Hindlimb muscle (tissue), 1 donor: ENCODE results near the gene DGKB. TPM values are rescaled to one million over a fixed set of nuclear protein-coding genes. Genes with fewer than 3 reads are reported as not detected.

Experiments used
- DNase-seq: peaks from one replicate; pipeline ENCODE4 v3.0.0-alpha.2; 2013
- polyA plus RNA-seq: library from polyadenylated mRNA; unstranded; fragments of 120-200 nt; gene quantifications from one replicate; pipeline ENCODE4 v1.2.1, GENCODE V29; 2013; ENCODE audit not compliant: insufficient read length

The DGKB gene
- polyA plus RNA-seq, 1 donor, result 0.35 TPM

DNA sequence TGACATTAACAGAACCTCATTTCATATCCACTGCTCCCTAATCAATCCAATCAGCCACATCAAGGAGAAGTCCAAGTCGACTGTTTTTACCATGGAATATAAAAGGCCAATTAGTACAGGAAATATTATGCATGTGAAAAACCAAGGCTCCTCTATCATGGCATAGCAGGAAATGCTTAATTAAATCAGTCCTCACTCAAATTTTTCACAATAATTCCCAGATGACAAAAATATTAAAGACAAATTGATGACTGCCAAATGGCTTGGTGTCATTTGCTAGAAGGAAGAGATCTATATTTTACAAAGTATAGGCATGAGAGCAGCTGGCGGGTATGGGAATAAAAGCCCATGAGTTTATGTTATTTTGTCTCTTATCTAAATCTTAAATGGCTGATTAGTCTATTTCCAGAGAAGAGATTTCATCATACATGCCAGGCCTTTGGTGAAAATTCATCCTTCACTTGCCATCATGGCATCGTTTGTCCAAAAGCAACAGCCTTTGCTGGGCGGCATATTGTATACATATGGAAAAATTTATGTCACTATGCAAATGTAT, 219.6 kb downstream of the DGKB start:
- DNase-seq, result no peak

DNA sequence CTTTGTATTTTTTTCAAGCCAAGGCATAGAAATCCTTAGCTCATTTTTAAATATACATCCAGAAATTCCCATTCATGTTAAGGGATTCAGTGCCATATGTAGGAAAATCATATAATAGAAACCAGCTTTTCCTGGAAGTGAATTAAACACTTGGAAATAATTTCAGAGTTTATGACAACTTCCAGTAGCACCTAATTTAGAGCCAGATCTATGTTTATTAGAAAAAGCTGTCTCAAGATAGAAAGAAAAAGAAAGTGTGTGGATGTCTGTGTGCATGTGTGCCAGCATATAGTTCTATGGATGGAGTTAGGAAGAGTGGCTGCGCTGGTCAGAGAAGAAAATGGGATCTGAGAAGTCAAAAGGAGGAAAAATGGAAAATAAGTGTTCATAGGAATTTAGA, 225.7 kb downstream of the DGKB start:
- no peak for DNase-seq

DNA sequence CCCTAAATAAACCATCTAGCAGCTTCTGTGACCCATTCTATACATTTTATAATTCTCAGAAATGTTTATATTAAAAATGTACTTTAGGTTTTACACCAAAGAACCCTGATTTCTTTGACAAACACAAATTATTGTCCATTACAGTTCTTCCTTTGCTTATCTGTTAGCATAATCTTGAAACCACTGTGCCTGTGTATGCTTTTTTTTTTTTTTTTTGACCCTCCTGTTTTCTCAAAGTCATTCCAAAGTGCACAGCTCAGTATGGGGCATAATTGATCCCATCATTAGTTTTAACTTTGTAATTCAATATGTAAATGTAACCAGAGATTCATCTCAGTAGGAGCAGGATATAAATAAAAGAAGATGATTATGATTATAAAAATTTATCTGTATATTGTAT, 229.3 kb downstream of the DGKB start:
- DNase-seq, result no peak

DNA sequence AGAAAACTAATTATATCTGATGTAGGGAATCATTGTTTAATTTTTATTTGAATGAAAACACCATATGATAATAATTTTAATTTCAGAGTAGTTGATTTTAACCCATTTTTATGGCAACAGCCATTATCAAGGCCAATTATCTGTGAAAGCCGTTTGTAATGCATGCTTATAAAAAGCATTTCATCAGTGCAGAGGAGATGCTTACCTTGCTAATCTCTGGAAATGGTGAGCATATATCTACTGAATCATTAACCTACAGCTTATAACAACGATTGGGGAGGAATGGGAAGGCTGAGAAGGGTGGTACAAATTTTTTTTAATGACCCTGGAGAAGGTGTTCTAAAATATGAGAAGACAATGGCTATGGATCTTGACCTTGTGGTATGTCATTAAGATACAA, 235.6 kb downstream of the DGKB start:
- no peak for DNase-seq

DNA sequence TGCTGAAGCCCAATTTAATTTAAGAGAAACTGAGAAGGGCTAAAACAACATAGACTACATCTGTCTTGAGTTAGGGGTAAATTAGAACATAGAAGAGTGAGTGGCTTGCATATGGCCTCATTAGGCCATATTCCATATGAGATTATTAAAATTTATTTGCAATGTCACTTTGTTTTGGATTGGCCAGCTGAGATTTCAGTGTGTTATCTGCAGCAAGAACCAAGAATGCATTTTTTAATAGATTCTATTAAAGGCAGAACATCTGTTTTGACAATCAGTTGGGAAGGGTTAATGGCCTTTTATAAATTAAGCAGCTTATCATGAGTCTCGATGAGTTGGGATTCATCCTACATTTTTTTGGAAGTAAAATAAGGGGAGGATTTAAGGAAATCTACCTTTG, 236.2 kb downstream of the DGKB start:
- no peak for DNase-seq

DNA sequence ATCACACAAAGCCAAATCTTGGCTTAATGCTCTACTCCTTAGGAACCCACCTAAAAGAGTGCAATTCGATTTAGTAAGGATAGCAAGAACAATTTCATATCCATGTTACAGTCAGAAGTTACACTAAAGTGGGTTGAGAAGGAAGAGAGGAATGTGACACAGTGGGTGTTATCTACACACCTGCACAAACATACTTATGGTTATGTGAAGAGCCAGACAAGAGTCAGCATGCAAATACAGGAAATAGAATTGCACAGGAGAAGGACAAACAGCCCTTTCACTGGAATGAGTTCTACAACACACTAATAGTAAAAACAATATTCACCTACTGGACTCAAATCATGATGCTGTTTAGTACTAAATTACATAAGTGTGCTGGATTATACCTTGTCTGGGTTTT, 262.8 kb downstream of the DGKB start:
- DNase-seq, result no peak

DNA sequence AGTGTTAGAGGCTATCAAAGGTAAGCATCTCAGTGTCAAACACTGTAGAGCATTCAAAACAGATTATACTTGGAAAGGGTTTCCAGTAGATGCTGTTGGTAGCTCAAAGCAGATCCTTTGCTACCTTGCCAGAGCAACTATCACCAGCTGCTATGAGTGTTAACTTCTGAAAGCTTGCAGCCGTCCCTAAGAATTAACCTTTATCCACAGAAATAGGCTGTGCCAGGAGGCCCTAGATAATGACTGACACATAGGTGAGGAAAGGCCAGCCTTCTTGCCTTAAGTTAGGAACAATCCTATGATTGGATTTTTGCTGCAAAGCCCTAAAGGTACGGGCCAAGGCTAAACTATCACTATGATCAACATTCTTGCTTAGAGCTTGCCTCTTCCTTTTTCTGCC, 263.2 kb downstream of the DGKB start:
- no peak for DNase-seq

DNA sequence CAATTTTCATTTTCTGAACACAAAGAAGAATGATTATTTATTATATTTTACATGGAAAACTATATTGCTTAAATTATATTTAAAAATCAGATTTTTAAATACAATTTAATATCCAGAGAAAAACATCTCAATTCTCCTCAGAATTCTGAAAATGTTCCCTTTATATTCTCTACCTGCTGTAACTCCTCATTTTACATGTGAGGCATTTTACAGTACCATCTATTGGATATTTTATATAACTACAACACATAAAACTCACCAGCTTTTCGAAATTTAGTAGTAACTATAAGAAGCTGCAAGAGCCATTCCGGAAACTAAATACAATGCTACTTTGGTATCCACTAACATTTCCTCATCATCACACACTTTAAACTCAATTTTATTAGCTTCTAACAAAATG, 264.6 kb downstream of the DGKB start:
- no peak for DNase-seq

DNA sequence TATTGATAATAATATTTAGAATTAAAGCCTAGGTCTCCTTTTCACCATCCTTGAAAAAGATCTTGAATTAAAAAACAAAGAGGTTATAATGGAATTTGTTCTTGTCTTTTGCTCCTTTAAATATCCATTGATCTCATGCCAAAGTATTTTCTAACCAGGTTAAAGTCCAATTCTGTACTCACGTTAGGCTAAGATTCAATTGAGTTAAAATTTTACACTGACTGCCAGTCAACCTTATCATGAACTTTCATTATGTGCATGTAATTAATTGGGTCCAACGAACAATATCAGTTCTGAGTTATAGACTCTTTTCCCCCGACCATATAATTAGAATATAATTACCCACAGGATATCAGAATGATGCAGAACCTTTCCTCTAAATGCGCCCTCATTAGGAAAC, 266.6 kb downstream of the DGKB start:
- no peak for DNase-seq

DNA sequence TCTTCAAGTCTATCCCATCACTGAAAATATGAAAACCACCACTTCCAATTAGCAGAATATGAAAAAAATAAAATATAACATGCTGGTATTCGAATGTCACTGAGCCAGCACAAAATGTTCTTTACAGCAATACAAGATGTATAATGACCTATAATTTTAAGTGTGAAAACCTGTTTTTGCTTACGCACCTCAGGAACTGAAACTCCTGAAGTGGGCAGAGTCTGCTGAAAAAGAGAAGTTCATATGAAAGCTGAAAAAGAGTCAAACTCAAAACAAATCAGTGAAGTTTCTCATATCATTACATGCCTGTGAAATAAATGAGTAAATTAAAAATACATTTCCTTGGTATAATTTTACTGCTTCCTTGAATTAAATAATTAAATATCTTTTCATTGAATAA, 272.5 kb downstream of the DGKB start:
- no peak for DNase-seq

DNA sequence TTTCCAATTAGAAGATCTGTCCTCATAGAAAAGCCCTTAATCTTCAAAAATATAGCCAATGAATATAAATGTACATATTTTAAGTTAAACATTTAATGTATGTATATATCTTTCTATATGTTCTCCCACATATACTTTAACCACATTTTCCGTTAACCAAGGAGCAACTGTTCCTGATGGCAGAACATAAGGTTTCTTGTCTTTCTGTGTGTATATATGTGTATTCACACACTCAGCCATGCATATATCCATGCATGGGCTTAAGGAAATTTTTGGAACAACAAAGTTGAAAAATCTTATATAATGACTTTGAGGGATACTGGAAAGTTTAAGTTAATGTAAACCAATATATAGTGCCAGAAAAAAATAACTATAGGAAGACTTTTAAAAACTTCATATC, 274.0 kb downstream of the DGKB start:
- DNase-seq, result no peak

DNA sequence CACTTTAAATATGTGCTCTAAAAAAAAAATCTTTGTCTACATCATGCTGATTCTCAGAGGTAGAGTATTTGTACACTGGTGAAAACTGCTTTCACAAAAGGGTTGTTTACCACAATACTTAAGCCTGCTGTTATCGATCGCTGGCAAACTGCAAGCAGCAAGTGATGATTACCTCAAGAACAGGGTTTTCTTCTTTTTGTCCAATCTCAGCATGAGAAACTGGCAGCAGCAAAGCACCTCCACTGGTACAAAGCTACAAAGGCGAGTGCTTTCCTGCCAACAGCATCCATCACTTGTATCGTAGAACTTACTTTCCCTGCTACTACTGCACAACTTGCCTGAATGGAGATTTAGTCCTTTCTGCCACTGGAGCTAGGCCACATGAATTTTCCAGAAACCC, 276.5 kb downstream of the DGKB start:
- DNase-seq, result no peak

DNA sequence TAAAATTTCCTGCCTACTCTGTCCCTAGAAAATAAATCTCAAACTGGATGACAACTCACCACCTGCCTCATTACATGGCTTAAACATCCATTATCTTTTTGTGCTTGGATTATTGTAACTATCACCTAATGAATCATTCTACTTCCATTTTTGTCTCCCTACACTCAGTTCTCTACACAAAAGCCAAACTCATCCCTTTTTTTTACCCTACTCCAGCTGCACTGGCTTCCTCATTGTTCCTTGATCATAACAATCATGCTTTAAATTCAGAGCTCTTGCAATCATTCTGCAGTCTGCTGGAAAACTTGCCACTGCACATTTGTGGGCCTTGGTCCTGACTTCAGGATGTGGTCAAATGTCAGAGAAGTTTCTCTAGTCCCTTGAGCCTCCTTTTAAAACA, 280.0 kb downstream of the DGKB start:
- no peak for DNase-seq

DNA sequence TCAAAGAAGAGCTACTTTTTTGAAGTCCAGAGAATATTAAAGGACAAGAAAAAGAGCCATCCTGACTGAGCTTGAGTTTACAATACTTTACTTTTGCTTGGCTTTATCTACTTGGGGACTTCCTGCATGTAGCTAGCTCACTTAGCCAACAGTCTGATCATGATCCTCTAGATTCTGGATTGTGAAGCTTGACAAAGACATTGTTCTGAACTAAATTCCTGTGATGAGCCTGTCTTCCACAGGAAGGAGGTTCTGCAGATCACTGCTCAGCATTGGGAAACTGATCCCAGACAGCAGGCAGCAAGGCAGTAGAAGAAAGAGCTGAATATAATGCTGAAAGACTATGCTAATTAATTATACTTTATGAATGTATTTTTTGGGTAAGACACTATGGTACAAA, 296.4 kb downstream of the DGKB start:
- no peak for DNase-seq

DNA sequence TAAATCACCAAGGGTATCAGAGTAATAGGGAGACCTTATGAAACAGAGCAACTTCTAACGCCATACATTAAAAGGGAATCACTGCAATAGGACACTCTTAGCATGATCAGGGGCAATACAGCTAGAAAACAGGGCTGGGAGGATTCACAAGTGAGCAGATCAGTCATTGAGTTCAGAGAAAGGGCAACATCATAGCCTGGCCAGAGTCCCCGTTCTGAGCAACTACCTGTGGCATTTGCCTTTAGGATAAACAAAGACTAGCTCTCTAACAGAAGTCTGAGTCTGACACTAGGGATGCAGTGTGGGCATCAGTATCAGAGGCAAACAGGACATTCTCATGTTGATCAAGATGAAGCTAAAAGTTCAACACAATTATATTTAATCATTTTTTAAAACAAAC, 297.9 kb downstream of the DGKB start:
- no peak for DNase-seq

DNA sequence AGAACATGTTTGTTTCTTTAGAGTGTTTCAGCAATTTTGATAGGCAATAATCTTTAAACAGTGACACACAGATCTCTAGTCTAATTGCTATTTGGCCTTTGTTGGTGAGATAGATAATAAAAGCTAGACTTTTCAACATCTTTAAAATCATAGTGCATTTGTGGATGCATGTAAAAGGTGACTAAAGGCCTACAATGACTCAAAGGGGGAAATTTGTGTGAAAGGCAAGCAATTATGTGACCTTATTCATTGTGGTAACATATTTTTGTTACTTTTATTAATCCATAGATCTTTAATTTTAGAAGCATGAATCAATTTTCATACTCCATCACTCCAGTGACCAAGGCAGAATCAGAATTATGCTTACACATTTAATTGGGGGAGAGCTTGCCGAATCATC, 299.7 kb downstream of the DGKB start:
- no peak for DNase-seq

DNA sequence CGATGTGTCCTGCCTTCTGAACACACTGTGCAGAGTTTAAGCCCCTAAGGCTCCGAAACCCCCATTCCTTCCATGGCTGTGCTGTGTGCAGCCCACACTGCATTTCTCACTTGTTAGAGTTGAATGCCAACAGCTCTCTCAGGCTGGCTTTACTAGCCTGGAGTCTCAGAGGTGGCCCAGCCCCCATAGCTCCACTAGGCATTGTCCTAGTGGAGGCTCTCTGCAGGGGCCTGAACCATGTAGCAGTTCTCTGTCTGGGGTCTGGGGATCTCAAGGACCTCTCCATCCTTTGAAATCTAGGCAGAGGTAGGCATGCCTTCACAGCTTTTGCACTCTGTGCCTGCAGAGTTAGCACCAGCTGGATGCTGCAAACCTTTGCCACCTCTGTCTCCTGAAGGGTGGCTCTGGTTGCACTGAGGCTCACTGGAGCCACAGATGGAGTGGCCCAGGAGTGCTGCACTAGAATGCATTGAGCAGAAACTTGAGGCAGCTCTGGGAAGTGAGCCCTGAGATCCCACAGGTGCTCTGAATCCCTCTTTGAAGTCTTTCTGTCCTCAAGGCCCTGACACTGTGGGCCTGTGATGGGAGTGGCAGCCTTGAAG, 301.7 kb downstream of the DGKB start:
- no peak for DNase-seq

DNA sequence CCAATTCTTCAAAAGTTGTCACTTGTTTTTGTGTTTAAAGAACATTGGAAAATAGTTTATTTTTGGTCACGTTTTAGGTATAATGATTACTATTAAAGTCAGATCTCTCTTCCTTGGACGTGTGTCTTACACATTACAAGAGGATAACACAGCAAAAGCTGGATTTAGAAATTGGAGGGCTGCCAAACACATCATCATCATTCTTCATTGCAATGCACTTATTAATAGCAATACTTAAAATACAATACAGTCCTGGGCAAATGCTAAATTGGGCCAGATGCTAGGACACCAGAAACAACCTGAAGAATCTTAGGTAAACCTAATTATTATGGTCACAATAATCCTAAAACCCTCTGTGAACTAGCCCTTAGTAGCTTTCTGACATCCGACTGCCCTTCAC, 303.6 kb downstream of the DGKB start:
- DNase-seq, result peak; percentile 4

DNA sequence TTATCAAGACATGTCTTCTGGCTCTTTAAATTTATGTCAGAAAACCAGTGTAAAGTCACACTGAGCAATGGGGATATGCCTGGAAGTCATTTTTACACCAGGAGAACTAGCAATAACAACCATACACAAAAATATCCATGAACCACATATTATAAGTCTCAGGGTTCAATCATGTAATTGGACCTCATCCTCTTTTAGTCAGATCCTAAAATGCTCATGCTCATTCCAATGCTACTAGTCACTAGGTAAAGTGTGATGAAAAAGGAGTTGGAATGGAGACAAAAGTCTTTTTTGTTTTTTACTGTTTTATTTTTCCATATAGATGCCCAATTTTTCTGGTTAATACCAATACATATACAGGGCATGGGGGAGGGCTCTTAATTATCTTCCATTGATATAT, 306.1 kb downstream of the DGKB start:
- DNase-seq, result no peak

DNA sequence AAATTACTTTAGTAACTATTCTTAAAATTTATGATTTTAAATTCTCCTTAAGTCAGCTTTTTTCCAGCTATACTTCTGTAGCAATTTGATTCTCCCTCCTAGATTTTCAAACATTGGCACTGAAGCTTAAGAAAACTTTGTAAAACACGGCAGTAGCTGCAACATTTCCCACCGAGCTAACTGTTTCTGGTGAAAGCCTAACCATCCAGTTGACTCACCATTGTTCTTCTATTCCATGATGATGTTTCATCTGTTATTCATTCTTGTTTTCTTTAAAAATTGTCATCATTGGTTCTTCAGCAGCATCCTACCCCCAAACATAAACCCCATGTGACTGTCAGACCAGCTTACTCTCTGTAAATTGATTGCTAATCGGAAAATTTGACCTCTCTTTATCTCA, 312.3 kb downstream of the DGKB start:
- DNase-seq, result no peak

DNA sequence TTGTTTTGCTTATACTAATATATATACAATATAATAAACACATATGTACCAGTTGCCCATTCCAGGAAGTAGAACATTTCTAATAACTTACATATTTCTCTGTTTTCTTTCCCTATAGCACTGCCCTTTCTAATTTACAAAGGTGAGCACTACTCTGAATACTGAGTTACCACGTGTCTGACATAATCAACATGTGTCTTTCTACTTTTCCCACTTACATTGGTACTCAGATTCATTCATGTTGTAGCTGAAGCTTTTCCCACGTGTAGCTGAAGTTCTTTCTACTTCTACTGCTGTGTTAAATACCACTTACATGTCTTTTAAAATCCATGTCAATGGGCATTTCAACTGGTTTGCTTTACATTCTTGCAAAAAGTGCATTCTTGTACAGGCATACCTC, 317.3 kb downstream of the DGKB start:
- no peak for DNase-seq

DNA sequence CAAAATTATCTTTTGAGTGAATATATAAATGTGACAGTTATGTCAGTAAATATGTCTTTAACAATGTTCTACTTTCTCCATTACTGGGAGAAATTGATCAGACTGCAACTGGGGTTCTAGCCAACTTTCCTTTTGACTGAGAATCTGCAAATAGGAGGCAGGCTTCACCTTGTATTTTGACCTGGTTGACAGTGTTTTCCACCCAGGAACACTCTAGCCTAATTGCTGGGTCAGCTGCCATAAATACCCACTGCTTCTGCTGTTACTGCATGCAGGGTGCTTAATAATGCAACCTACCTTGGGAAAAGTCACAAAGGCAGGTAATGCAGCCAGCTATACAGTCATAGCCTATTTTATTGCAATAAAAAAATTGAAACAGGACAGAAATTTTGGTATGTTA, 319.0 kb downstream of the DGKB start:
- no peak for DNase-seq

DNA sequence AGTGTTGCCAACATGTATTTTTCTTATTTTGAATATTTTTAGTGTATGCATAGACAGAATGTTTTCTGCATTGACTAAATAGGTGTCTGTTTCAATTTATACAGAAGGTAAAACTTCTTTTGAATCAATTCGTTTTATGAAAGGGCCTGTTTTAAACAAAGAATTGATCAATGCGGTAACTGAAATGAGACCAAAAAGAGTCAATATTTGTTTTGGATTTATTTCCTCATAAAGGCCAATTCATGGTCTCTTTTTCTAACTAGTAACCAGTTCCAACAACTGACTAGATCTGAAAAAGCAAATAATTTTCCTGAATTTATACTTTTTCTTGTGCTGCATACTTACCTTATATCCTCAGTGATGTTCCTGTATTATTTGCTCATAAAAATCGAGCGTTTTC, 320.5 kb downstream of the DGKB start:
- no peak for DNase-seq

DNA sequence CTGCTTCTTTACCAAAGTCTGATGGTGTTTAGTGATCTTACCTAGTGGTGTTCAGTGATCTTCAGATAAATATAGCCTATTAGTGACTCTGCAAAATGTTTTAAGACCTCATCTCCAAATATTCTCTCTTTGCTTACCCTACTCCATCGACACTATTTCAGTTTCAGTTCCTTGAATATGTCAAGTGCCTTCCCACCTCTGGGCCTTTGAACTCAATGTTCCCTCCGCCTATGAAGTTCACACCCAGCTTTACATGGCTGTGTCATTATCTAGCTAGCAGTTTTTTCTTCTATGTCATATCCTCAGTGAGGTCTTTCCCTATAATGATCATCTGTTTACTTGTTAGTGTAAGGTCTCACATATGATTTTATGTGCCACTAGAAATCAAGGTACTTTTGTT, 322.6 kb downstream of the DGKB start:
- no peak for DNase-seq

DNA sequence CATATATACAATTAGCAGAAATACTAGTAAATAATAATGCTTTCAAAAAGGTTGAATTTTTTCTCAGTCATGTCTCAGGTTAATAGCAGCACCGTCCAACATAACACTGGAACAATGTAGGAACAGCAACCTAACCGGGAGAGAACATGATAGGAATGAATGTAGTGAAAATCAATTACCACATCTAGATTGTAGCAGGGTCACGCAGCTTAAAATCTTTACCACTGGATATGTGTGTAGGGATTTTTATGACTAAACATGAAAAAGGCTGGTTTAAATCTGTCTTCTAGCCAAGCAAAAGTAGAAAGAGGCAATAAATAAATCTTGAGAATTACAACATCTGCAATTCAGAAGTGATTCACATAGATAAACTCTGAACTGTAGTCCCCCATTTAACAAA, 326.0 kb downstream of the DGKB start:
- no peak for DNase-seq
